ENCODE data around the gene PRDM16.

PRDM16 gene

DNA sequence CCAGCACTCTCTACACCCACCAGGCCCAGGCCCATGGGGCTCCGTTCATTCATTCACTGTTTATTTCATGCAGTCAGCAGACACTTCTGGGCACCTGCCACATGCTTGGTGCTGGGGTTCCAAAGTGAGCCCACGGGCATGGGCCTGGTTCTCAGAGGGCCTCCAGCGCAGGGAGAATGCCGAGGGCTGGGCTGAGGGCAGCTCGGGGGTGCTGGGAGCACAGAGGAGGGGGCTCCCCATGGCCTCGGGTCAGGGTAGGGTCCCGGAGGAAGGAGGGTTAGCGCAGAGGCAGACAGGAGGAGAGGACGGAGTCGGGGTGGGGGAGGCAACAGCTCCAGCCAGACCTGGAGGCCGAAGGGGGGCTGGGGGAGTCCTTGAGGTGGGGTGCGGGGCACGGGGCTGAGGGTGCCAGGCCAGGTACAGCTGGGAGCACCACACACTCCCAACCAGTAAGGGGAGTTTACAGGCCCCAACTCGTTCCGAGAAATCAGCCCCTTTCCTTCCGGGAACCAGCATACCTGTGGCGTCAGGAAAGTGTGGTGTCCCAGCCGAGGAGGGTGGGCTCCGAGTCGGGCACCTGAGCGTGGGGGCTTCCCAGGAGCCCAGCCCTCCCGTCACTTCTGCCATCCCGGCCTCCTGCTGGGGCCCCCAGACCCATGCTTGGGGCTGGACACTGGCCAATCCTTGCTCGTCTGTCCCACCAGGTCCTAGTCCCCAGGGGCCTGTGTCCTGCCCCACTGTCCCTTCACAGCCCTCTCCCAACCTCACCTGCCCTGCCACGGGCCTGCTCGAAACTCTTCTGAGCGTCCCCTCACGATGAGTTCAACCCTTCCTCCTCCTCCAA lies 396.3 kb downstream of the PRDM16 start:
- H3K9me3 ChIP-seq (ENCODE audit: insufficient read depth, low read depth, low read length): no peaks in the 10 kb centered on the region
- WGBS: 89% methylated on average over 28 of the region's 28 CpGs
- H3K4me3 ChIP-seq (ENCODE audit: low read length): no peak overlapping the region
- H3K9ac ChIP-seq (ENCODE audit: low read depth, low read length): no peak overlapping the region; the same call in 1 of the 2 replicates
- H3K4me1 ChIP-seq (ENCODE audit: insufficient read depth, low read length): peaks cover 7% of the 10 kb centered on the region; the same call in 1 of the 2 replicates
- H3K27ac ChIP-seq (ENCODE audit: low read depth, low read length): no peak overlapping the region
- peaks cover 7% of the 10 kb centered on the region; the same call in 1 of the 2 replicates for H3K36me3 ChIP-seq (ENCODE audit: insufficient read depth, low read length)
- no peaks in the 10 kb centered on the region for H3K27me3 ChIP-seq (ENCODE audit: insufficient read depth, low read length)

DNA sequence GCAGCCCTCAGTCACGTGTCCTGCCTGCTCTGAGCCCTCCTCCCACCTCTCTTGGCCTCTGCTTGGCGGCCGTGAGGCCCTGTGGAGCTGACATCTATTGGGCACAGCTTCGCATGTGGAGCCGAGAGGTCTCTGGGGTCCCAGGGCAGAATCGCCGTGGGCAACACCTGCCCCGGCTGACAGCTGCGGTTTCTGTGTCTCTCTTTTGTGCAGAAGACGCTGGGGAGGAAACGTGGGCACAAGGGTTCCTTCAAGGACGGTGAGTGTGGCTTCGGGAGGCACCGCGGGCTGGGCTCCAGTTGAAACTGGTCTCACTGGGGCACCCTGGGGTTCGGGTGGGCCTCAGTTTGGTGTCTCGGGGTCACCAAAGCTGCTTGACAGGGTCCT lies 396.9 kb downstream of the PRDM16 start:
- H3K27me3 ChIP-seq (ENCODE audit: insufficient read depth, low read length): no peaks in the 10 kb centered on the region
- H3K9me3 ChIP-seq (ENCODE audit: insufficient read depth, low read depth, low read length): no peaks in the 10 kb centered on the region
- WGBS: 93% methylated on average over 17 of the region's 17 CpGs
- H3K27ac ChIP-seq (ENCODE audit: low read depth, low read length): no peak overlapping the region
- no peak overlapping the region for H3K4me3 ChIP-seq (ENCODE audit: low read length)
- H3K4me1 ChIP-seq (ENCODE audit: insufficient read depth, low read length): peaks cover 4% of the 10 kb centered on the region; the same call in 1 of the 2 replicates
- peaks cover 7% of the 10 kb centered on the region; the same call in 1 of the 2 replicates for H3K36me3 ChIP-seq (ENCODE audit: insufficient read depth, low read length)
- H3K9ac ChIP-seq (ENCODE audit: low read depth, low read length): no peak overlapping the region

- Histone ChIP-seq H3K27ac (ENCODE audit: low read depth, low read length) (no peak overlapping the region), H3K4me1 (ENCODE audit: insufficient read depth, low read length) (peaks cover 10% of the 10 kb centered on the region; the same call in 1 of the 2 replicates), H3K4me3 (ENCODE audit: low read length) (no peak overlapping the region), H3K9me3 (ENCODE audit: insufficient read depth, low read depth, low read length) (no peaks in the 10 kb centered on the region), H3K9ac (ENCODE audit: low read depth, low read length) (no peak overlapping the region), H3K36me3 (ENCODE audit: insufficient read depth, low read length) (peaks cover 7% of the 10 kb centered on the region; the same call in 1 of the 2 replicates), H3K27me3 (ENCODE audit: insufficient read depth, low read length) (no peaks in the 10 kb centered on the region)
- WGBS: 95% methylated on average over 16 of the region's 16 CpGs
These were observed 397.5 kb downstream of the PRDM16 start for GRCh38 chr1:3466366-3467075.

- no peaks in the 10 kb centered on the region for H3K27me3 ChIP-seq (ENCODE audit: insufficient read depth, low read length)
- 91% methylated on average over 35 of the region's 35 CpGs for WGBS
- H3K9ac ChIP-seq (ENCODE audit: low read depth, low read length): no peak overlapping the region
- no peak overlapping the region for H3K4me3 ChIP-seq (ENCODE audit: low read length)
- peaks cover 18% of the 10 kb centered on the region for H3K4me1 ChIP-seq (ENCODE audit: insufficient read depth, low read length)
- no peak overlapping the region for H3K27ac ChIP-seq (ENCODE audit: low read depth, low read length)
- H3K9me3 ChIP-seq (ENCODE audit: insufficient read depth, low read depth, low read length): no peaks in the 10 kb centered on the region
- H3K36me3 ChIP-seq (ENCODE audit: insufficient read depth, low read length): peaks cover 7% of the 10 kb centered on the region; the same call in 1 of the 2 replicates
These were observed 398.4 kb downstream of the PRDM16 start for GRCh38 chr1:3467096-3468036.

- Histone ChIP-seq H3K9ac (ENCODE audit: low read depth, low read length) (no peak overlapping the region), H3K27me3 (ENCODE audit: insufficient read depth, low read length) (no peaks in the 10 kb centered on the region)
These were observed 399.5 kb downstream of the PRDM16 start for GRCh38 chr1:3468236-3469103.

GRCh38 chr1:3469104-3469848 lies 400.3 kb downstream of the PRDM16 start:
- Histone ChIP-seq H3K36me3 (ENCODE audit: insufficient read depth, low read length) (peaks cover 21% of the 10 kb centered on the region), H3K4me1 (ENCODE audit: insufficient read depth, low read length) (peaks cover 19% of the 10 kb centered on the region), H3K9me3 (ENCODE audit: insufficient read depth, low read depth, low read length) (no peaks in the 10 kb centered on the region), H3K27ac (ENCODE audit: low read depth, low read length) (no peak overlapping the region), H3K27me3 (ENCODE audit: insufficient read depth, low read length) (no peaks in the 10 kb centered on the region), H3K4me3 (ENCODE audit: low read length) (no peak overlapping the region), H3K9ac (ENCODE audit: low read depth, low read length) (no peak overlapping the region)
- WGBS: 96% methylated on average over 31 of the region's 31 CpGs

More at GRCh38 chr1:3468236-3469103, 399.5 kb downstream of the PRDM16 start:
- H3K9me3 ChIP-seq (ENCODE audit: insufficient read depth, low read depth, low read length): no peaks in the 10 kb centered on the region
- no peak overlapping the region for H3K4me3 ChIP-seq (ENCODE audit: low read length)
- H3K36me3 ChIP-seq (ENCODE audit: insufficient read depth, low read length): peaks cover 13% of the 10 kb centered on the region
- H3K27ac ChIP-seq (ENCODE audit: low read depth, low read length): no peak overlapping the region
- 89% methylated on average over 34 of the region's 34 CpGs for WGBS
- H3K4me1 ChIP-seq (ENCODE audit: insufficient read depth, low read length): peaks cover 19% of the 10 kb centered on the region

DNA sequence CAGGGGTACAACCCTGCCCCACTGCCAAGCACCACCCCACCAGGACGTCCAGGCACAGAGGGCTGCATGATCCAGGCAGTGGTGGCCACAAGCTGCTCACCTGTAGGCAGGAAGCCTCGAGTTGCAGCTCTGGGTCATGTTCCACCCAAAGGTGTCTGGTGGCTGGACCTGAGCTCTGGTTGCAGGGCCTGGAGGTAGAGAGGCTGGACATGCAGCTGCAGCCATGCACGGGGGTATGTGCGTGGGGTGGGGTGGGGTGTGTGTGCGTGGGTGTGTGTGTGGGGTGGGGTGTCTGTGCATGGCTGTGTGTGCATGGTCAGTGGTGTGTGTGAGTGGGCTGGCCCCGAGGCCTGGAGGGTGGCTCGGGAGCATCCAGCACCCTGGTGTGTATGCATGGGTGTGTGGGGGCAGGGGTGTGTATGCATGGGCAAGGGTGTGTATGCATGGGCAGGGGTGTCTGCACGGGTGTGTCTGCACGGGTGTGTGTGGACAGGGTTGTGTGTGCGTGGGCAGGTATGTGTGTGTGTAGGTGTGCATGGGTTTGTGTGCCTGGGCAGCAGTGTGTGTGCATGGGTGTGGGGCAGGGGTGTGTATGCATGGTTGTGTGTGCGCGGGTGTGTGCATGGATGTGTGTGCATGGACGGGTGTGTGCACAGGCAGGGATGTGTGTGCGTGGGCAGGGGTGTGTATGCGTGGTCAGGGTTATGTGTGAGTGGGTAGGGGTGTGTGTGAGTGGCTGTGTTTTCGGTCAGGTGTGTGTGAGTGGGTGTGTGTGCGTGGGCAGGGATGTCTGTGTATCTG lies 401.0 kb downstream of the PRDM16 start:
- H3K36me3 ChIP-seq (ENCODE audit: insufficient read depth, low read length): peaks cover 22% of the 10 kb centered on the region
- no peaks in the 10 kb centered on the region for H3K9me3 ChIP-seq (ENCODE audit: insufficient read depth, low read depth, low read length)
- no peak overlapping the region for H3K9ac ChIP-seq (ENCODE audit: low read depth, low read length)
- H3K27me3 ChIP-seq (ENCODE audit: insufficient read depth, low read length): no peaks in the 10 kb centered on the region
- no peak overlapping the region for H3K4me3 ChIP-seq (ENCODE audit: low read length)
- peaks cover 19% of the 10 kb centered on the region for H3K4me1 ChIP-seq (ENCODE audit: insufficient read depth, low read length)
- H3K27ac ChIP-seq (ENCODE audit: low read depth, low read length): no peak overlapping the region
- 95% methylated on average over 17 of the region's 17 CpGs for WGBS

GRCh38 chr1:3470650-3471355 lies 401.8 kb downstream of the PRDM16 start:
- H3K27me3 ChIP-seq (ENCODE audit: insufficient read depth, low read length): no peaks in the 10 kb centered on the region
- H3K9me3 ChIP-seq (ENCODE audit: insufficient read depth, low read depth, low read length): no peaks in the 10 kb centered on the region
- H3K9ac ChIP-seq (ENCODE audit: low read depth, low read length): 0 out of 2 replicates have a peak overlapping the region, but pooled peaks have one; percentile 29
- WGBS: 77% methylated on average over 22 of the region's 22 CpGs
- H3K36me3 ChIP-seq (ENCODE audit: insufficient read depth, low read length): peaks cover 22% of the 10 kb centered on the region
- peak overlapping the region; percentile 94; the same call in 1 of the 2 replicates for H3K27ac ChIP-seq (ENCODE audit: low read depth, low read length)
- H3K4me1 ChIP-seq (ENCODE audit: insufficient read depth, low read length): peaks cover 19% of the 10 kb centered on the region
- H3K4me3 ChIP-seq (ENCODE audit: low read length): no peak overlapping the region

All from HUES64 (cell line).